Heart right ventricle (tissue), 16 donors: ENCODE measurements around the gene LRRC74A. TPM values are rescaled to one million over a fixed set of nuclear protein-coding genes. Genes with fewer than 3 reads are reported as not detected.
"Not testable (repeated sequence)": the region's sequence is repeated elsewhere in the genome, so short reads cannot be mapped to it uniquely, and the experiment has no call there.

Source experiments
- ATAC-seq, 8 donors: fragments of 200-7000 bp; cut with Tn5 transposase; one replicate each; pipeline ENCODE4 v1.9.1; 2020; ENCODE audit warnings: mild to moderate bottlenecking in 8 of 8, moderate library complexity in 8 of 8, moderate number of reproducible peaks in 1 of 8
- DNase-seq, 2 donors: peaks; one replicate each; pipeline ENCODE4 v3.0.0-alpha.2; 2020
- H3K27ac ChIP-seq, 10 donors: fragments of 200-600 bp; sonication (generic) in 2 of 10; one replicate each; pipeline versions ENCODE4 v1.5.0 to v1.8.0; 2020 to 2022; ENCODE audit warnings: mild to moderate bottlenecking in 3 of 10
- H3K27me3 ChIP-seq, 7 donors: fragments of 200-600 bp; one replicate each; pipeline ENCODE4 v1.8.0; 2021 to 2022; ENCODE audit warnings: mild to moderate bottlenecking in 2 of 7
- H3K36me3 ChIP-seq, 9 donors: fragments of 200-600 bp; sonication (generic) in 1 of 9; one replicate each; pipeline versions ENCODE4 v1.5.0 to v1.8.0; 2020 to 2022; ENCODE audit warnings: mild to moderate bottlenecking in 2 of 9
- H3K4me1 ChIP-seq, 9 donors: fragments of 200-600 bp; sonication (generic) in 1 of 9; one replicate each; pipeline versions ENCODE4 v1.5.0 to v1.8.0; 2020 to 2022; ENCODE audit warnings: mild to moderate bottlenecking in 4 of 9
- H3K4me3 ChIP-seq, 10 donors: fragments of 200-600 bp; sonication (generic) in 2 of 10; one replicate each; pipeline versions ENCODE4 v1.5.0 to v1.8.0; 2020 to 2022; ENCODE audit warnings: mild to moderate bottlenecking in 7 of 10, moderate library complexity in 2 of 10
- H3K9me3 ChIP-seq, 11 donors: fragments of 200-600 bp in 10 of 11; sonication (generic) in 2 of 11; one replicate each; pipeline versions ENCODE4 v1.5.0 to v1.8.0; 2013 to 2022; ENCODE audit warnings: mild to moderate bottlenecking in 2 of 11, control low read depth in 1 of 11, moderate library complexity in 1 of 11
- CTCF ChIP-seq, 9 donors: fragments of 200-600 bp; sonication (generic) in 2 of 9; IDR thresholded peaks; one replicate each; pipeline versions ENCODE4 v1.5.0 to v1.8.0; 2021 to 2022; ENCODE audit warnings: antibody characterized with exemption in 9 of 9, mild to moderate bottlenecking in 5 of 9, moderate library complexity in 1 of 9
- WGBS, 2 donors: extraction: QIAGEN DNeasy Blood & Tissue Kit; methylation state at CpG; one replicate each; pipeline ENCODE4 v1.1.7; 2013; ENCODE audit warnings: inconsistent platforms in 1 of 2; 5-methylcytosine and 5-hydroxymethylcytosine counted together
- intact Hi-C, 10 donors: fragments of 100-400 bp; cut with DNase I; formaldehyde crosslinking; loops; one replicate each; pipeline versions ENCODE4 v1.11.1 to v1.14.2; 2022
- polyA plus RNA-seq, 2 donors: library from polyadenylated mRNA; stranded (reverse); fragments of 200-250 nt; gene quantifications; one replicate each; pipeline ENCODE4 v1.2.3, GENCODE V29; 2013
- total RNA-seq, 10 donors: library from RNA; stranded (reverse); fragmentation: NEBNext Ultra II Directional in 3 of 10; extraction: Animal tissue kit (Norgen Biotek cat#: 25700) in 3 of 10; gene quantifications; one replicate each; pipeline versions ENCODE4 v1.2.1 to v1.2.4, GENCODE V29; 2021 to 2023
- donor health status: Arrhythmogenic right ventricular cardiomyopathy.
- donor health status: ischemic (EF 13 %, LVEDD 7.1; RV severe dilation, severe dysfunction).
- donor health status: healthy with polysubstance abuse.
- donor health status: DM: no; HTN: yes; CAD: no.
- donor health status: DM: no; HTN: no; CAD: no.
- donor health status: ischemic (EF 25% LVEDD 6.9; RV normal size, moderate dysfunction).
- donor health status: ischemic (EF 25% LVEDD 5.7; RV mildly dilated, moderate dysfunction).
- donor health status: healthy.
- donor health status: DM: yes; HTN: yes; CAD: no.
- donor health status: Ischemic cardiomyopathy.
- donor health status: ischemic (EF 35%, LVEDD 5.7; RV mildly dilated, moderate dysfunction).
- donor health status: nonischemic (EF 11% LVEDD 7.7; RV severe dilation, severe dysfunction).
- donor health status: DM: yes; HTN: yes; CAD: no.
- donor health status: PGD.
- donor health status: ischemic (EF 29% LVEDD 5.4; RV normal size, mild dysfunction).
- donor health status: nonischemic (EF 23%, LVEDD 6.1; RV moderate dilation, normal function).

LRRC74A gene
- total and polyA plus RNA-seq, 12 donors, result not detected

- Histone ChIP-seq H3K9me3 (no peaks in the 10 kb centered on the region), H3K27me3 (no peaks in the 10 kb centered on the region), H3K27ac (no peak overlapping the region), H3K4me1 (peaks cover 6 to 25% (median 13%) of the 10 kb centered on the region in 9 donors), H3K4me3 (no peak overlapping the region), H3K36me3 (no peaks in the 10 kb centered on the region)
- intact Hi-C loops, result loop anchor here in 8 of 10 donors (2.0 to 10.0 kb wide), 5 partner anchors 33 to 157 kb away; partner anchors contain the start of gene IRF2BPL (in 2 of the 8)
- ATAC-seq (no peak), DNase-seq (no peak)
- no peak for TF ChIP-seq CTCF (IDR thresholded peaks at IDR 0.05)
- 90 to 91% methylated on average over 4 of the region's 4 CpGs for WGBS, 2 donors
Measured at GRCh38 chr14:76910371-76910890, 84.2 kb downstream of the LRRC74A start.

- Histone ChIP-seq H3K27me3 (no peaks in the 10 kb centered on the region), H3K4me3 (no peak overlapping the region), H3K27ac (no peak overlapping the region), H3K9me3 (no peaks in the 10 kb centered on the region), H3K4me1 (peaks cover 6 to 32% (median 13%) of the 10 kb centered on the region in 9 donors), H3K36me3 (no peaks in the 10 kb centered on the region)
- intact Hi-C loops, result loop anchor here in 8 of 10 donors (2.0 to 10.0 kb wide), 5 partner anchors 34 to 156 kb away; partner anchors contain the start of gene IRF2BPL (in 2 of the 8)
- 76 to 88% methylated on average over 1 of the region's 1 CpG for WGBS, 2 donors
- TF ChIP-seq CTCF (IDR thresholded peaks at IDR 0.05), result no peak
- no peak for DNase-seq
- ATAC-seq, result no peak
Measured at GRCh38 chr14:76911473-76911872, 85.3 kb downstream of the LRRC74A start.

- not testable (repeated sequence) for H3K4me3 ChIP-seq, ATAC-seq, H3K27me3 ChIP-seq, DNase-seq, H3K36me3 ChIP-seq, H3K9me3 ChIP-seq
- 87% methylated on average over 8 of the region's 8 CpGs for WGBS, 2 donors
- intact Hi-C loops, result loop anchor here in 9 of 10 donors (2.0 to 10.0 kb wide), 8 partner anchors 37 to 153 kb away; partner anchors contain the start of gene IRF2BPL (in 3 of the 9)
- peak overlapping the region in 1 of 10 donors; percentile 6 for H3K27ac ChIP-seq
- H3K4me1 ChIP-seq, result peaks cover 31 to 51% (median 43%) of the 10 kb centered on the region in 9 donors
Measured at GRCh38 chr14:76914533-76915081, 88.4 kb downstream of the LRRC74A start.

- no peak for TF ChIP-seq CTCF (IDR thresholded peaks at IDR 0.05)
- no peak for DNase-seq
- no peaks in the 10 kb centered on the region for H3K9me3 ChIP-seq
- 81 to 86% methylated on average over 14 to 15 of the region's 15 CpGs for WGBS, 2 donors
- no peaks in the 10 kb centered on the region for H3K36me3 ChIP-seq
- H3K27ac ChIP-seq, result peak overlapping the region in 2 of 10 donors; percentile 90 to 94
- intact Hi-C loops, result loop anchor here in 7 of 10 donors (5.0 to 10.0 kb wide), 4 partner anchors 36 to 111 kb away; partner anchors contain the start of gene IRF2BPL (in 3 of the 7)
- no peak overlapping the region for H3K4me3 ChIP-seq
- ATAC-seq, result no peak
- H3K27me3 ChIP-seq, result no peaks in the 10 kb centered on the region
- H3K4me1 ChIP-seq, result peaks cover 41 to 64% (median 57%) of the 10 kb centered on the region in 9 donors
Measured at GRCh38 chr14:76916040-76916715, 90.0 kb downstream of the LRRC74A start.
